ENCODE results near the gene ACTN1. TPM values are rescaled to one million over a fixed set of nuclear protein-coding genes. Genes with fewer than 3 reads are reported as not detected.

ACTN1 gene
- total RNA-seq, 2 donors from 2014 or later: 106 to 185 TPM

- peak overlapping the region; percentile 26 for H3K27ac ChIP-seq
- H3K27me3 ChIP-seq: no peaks in the 10 kb centered on the region
- no peak overlapping the region for H3K4me3 ChIP-seq
- intact Hi-C loops (cut with DNase I): no loop called here
- H3K9ac ChIP-seq (ENCODE audit: low read depth in 2 of 2, low read length in 2 of 2): peak overlapping the region in 1 of 2 donors; percentile 23
- TF ChIP-seq CTCF (IDR thresholded peaks at IDR 0.05): no peak
- no peaks in the 10 kb centered on the region for H3K9me3 ChIP-seq
- no peak for DNase-seq
- no peaks in the 10 kb centered on the region for H3K36me3 ChIP-seq
- peaks cover 14% of the 10 kb centered on the region for H3K4me1 ChIP-seq
These were observed 20.1 kb downstream of the ACTN1 start for GRCh38 chr14:68959035-68959434.

GRCh38 chr14:68958553-68958952 is 20.5 kb downstream of the ACTN1 start:
- DNase-seq: no peak
- H3K4me1 ChIP-seq: peaks cover 13% of the 10 kb centered on the region
- H3K9me3 ChIP-seq: no peaks in the 10 kb centered on the region
- no peak overlapping the region for H3K4me3 ChIP-seq
- H3K27ac ChIP-seq: peak overlapping the region; percentile 26
- H3K9ac ChIP-seq (ENCODE audit: low read depth in 2 of 2, low read length in 2 of 2): peak overlapping the region in 1 of 2 donors; percentile 23
- TF ChIP-seq CTCF (IDR thresholded peaks at IDR 0.05): no peak
- H3K27me3 ChIP-seq: no peaks in the 10 kb centered on the region
- intact Hi-C loops (cut with DNase I): no loop called here
- no peaks in the 10 kb centered on the region for H3K36me3 ChIP-seq

GRCh38 chr14:68957775-68958174 is 21.3 kb downstream of the ACTN1 start:
- Histone ChIP-seq H3K4me1 (peaks cover 13% of the 10 kb centered on the region), H3K4me3 (no peak overlapping the region), H3K27me3 (no peaks in the 10 kb centered on the region), H3K9ac (ENCODE audit: low read depth in 2 of 2, low read length in 2 of 2) (no peak overlapping the region), H3K9me3 (no peaks in the 10 kb centered on the region), H3K36me3 (no peaks in the 10 kb centered on the region), H3K27ac (peak overlapping the region; percentile 30)
- no peak for TF ChIP-seq CTCF (IDR thresholded peaks at IDR 0.05)
- DNase-seq: no peak
- intact Hi-C loops (cut with DNase I): no loop called here

GRCh38 chr14:68956724-68957123 is 22.4 kb downstream of the ACTN1 start:
- H3K4me3 ChIP-seq: no peak overlapping the region
- intact Hi-C loops (cut with DNase I): no loop called here
- H3K9me3 ChIP-seq: no peaks in the 10 kb centered on the region
- H3K36me3 ChIP-seq: no peaks in the 10 kb centered on the region
- peaks cover 18% of the 10 kb centered on the region for H3K4me1 ChIP-seq
- no peak for DNase-seq
- no peak for TF ChIP-seq CTCF (IDR thresholded peaks at IDR 0.05)
- H3K27me3 ChIP-seq: no peaks in the 10 kb centered on the region
- no peak overlapping the region for H3K9ac ChIP-seq (ENCODE audit: low read depth in 2 of 2, low read length in 2 of 2)
- peak overlapping the region; percentile 74 for H3K27ac ChIP-seq

GRCh38 chr14:68955851-68956179 is 23.3 kb downstream of the ACTN1 start:
- no peak for TF ChIP-seq CTCF (IDR thresholded peaks at IDR 0.05)
- Histone ChIP-seq H3K4me3 (no peak overlapping the region), H3K27ac (peak overlapping the region; percentile 74), H3K27me3 (no peaks in the 10 kb centered on the region), H3K9ac (ENCODE audit: low read depth in 2 of 2, low read length in 2 of 2) (peak overlapping the region in 1 of 2 donors; percentile 60), H3K4me1 (peaks cover 25% of the 10 kb centered on the region), H3K9me3 (no peaks in the 10 kb centered on the region), H3K36me3 (no peaks in the 10 kb centered on the region)
- intact Hi-C loops (cut with DNase I): no loop called here
- no peak for DNase-seq
